GM13976 (cell line): ENCODE results near the gene RAPGEF2.

ENCODE experiments used
- DNase-seq: peaks from one replicate; pipeline ENCODE4 v3.0.0; 2012; ENCODE audit warnings: low spot score
- CTCF ChIP-seq: IDR thresholded peaks from 2 replicates; pipeline ENCODE4 v1.5.1; 2012; ENCODE audit warnings: borderline replicate concordance, mild to moderate bottlenecking; ENCODE audit not compliant: insufficient read depth; ENCODE audit errors: extremely low read depth, missing control alignments, control extremely low read depth
- in situ Hi-C: fragments of 300-500 bp; cut with MboI; formaldehyde crosslinking; loops from one replicate; pipeline ENCODE4 v1.12.0; 2022; ENCODE audit warnings: low sequenced_read_pairs, mixed read lengths, inconsistent platforms; ENCODE audit not compliant: unreplicated experiment

The RAPGEF2 gene

GRCh38 chr4:159290321-159291030, 187.6 kb downstream of the RAPGEF2 start:
- DNase-seq = no peak
- in situ Hi-C loops = no loop called here
- no peak for TF ChIP-seq CTCF

DNA sequence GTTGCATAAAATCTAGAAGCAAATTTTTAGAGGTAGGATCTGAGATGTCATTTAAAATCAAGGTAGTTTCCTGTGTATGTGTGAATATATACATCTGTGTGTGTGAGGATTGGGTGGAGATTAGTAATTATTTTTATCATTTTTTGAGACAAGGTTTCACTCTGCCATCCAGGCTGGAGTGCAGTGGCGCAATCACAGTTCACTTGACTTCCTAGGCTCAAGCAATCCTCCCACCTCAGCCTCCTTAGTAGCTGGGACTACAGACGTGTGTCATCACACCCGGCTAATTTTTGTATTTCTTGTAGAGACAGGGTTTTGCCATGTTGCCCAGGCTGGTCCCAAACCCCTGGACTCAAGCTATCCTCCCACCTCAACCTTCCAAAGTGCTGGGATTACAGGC, 188.3 kb downstream of the RAPGEF2 start:
- no peak for DNase-seq
- in situ Hi-C loops = no loop called here
- no peak for TF ChIP-seq CTCF

- TF ChIP-seq CTCF = no peak
- DNase-seq = no peak
- in situ Hi-C loops = no loop called here
Observed at GRCh38 chr4:159292137-159292896, 189.4 kb downstream of the RAPGEF2 start.

DNA sequence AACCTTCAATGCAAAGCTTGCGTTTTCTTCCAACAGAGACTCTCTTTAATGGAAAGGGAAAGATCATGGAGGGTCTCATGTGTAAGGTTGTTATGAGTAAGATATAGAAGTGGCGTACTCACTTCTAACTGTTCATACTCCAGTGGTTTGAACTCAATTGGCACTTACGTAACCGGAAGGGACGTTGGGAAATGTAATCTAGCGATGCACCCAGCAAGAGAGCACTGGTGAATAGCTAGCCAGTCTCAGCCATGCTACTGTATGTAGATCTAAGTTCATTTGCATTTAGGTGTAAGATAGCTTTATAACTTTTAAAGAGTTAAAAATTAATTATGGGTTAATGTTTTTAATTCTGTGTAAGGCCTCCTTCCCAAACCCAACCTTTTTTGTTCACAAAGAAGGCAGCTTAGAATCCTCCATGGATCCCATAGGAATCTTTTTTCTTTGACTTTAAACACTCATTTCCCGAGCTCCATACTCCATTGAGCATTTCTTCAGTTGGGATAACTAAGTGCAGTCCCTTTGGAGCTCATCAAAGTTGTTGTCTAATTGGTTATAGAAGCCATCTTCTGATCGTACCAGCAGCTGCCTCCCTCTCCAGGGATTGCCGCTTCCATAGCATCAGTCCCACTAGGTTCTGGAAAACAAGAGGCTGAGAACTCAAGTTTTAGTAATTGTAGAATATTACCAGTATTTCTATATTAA, 191.1 kb downstream of the RAPGEF2 start:
- in situ Hi-C loops = no loop called here
- no peak for DNase-seq
- no peak for TF ChIP-seq CTCF

GRCh38 chr4:159296061-159296460, 193.2 kb downstream of the RAPGEF2 start:
- no peak for DNase-seq
- in situ Hi-C loops = no loop called here
- TF ChIP-seq CTCF = no peak

DNA sequence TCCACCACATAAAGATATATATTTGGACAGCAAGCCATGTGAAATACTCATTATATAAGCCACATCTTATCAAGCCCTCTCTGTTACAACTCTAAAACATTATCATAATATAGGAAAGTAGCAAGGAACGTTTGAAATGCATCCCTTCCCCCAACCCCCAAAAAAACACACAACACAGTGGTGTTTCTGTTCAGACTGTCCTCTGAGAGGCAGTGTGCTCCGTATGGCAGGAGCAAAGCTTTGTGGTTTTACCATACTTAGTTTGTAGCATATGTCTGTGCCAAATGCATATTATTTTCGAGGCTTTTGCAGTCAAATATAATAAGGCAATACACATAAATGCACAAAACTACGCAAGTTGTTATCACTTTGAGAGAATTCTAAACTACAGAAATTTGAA, 194.2 kb downstream of the RAPGEF2 start:
- TF ChIP-seq CTCF = no peak
- in situ Hi-C loops = no loop called here
- no peak for DNase-seq
